ENCODE results near the gene RGPD5. TPM values are rescaled to one million over a fixed set of nuclear protein-coding genes. Genes with fewer than 3 reads are reported as not detected.
"Not testable (repeated sequence)": the region's sequence is repeated elsewhere in the genome, so short reads cannot be mapped to it uniquely, and the experiment has no call there.

The RGPD5 gene
- total and polyA plus RNA-seq, 5 donors from 2014 or later, result 2.5 to 133 (median 3.6) TPM

DNA sequence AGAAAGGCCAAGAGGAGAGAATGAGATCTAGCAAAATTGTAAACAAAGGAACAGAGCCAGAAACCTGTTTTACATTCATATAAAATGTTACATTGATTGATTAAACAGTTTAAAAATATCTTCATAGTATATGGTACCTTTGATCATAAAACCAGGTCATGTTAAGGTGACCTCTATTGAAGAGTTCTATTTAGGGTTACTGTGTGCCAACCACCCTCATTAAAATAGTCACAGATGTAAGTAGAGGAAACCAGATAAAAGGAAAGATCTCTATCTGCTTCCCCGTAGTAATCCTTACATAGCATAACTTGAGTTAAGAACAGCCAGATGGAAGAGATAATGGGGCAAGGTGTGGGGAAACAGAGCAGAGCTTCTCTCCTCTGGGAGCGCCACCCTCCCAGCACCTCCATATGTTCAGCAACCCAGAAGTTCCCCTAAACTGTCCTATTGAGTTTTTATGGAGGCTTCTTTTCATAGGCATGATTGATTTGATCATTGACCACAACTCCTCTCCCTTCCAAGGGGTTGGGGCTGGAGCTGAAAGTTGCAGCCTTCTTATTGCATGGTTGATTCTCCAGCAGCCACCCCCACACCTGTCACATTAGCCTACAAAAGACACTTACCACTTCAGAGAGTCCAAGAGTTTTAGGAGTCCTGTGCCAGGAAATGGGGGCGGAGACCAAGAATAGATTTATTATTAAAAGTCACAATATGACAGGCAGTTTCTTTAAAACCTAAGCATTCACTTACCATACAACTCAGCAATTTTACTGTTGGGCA lies 101.2 kb downstream of the RGPD5 start:
- not testable (repeated sequence) for H3K4me1 Mint-ChIP-seq; H3K27ac Mint-ChIP-seq; H3K27ac ChIP-seq (ENCODE audit: insufficient read depth, low read length, poor library complexity, severe bottlenecking); H3K36me3 ChIP-seq (ENCODE audit: control insufficient read depth, insufficient read depth, low read length); H3K4me3 Mint-ChIP-seq; ATAC-seq (ENCODE audit: low read depth in 2 of 2); H3K36me3 Mint-ChIP-seq; DNase-seq; H3K4me1 ChIP-seq (ENCODE audit: control insufficient read depth, insufficient read depth, low read length, poor library complexity, severe bottlenecking); H3K4me3 ChIP-seq (ENCODE audit: low read depth, low read length); H3K27me3 ChIP-seq (ENCODE audit: control insufficient read depth, insufficient read depth, low read length); H3K9me3 ChIP-seq (ENCODE audit: control insufficient read depth in 2 of 2, low read length in 2 of 2); H3K9me3 Mint-ChIP-seq; H3K27me3 Mint-ChIP-seq

DNA sequence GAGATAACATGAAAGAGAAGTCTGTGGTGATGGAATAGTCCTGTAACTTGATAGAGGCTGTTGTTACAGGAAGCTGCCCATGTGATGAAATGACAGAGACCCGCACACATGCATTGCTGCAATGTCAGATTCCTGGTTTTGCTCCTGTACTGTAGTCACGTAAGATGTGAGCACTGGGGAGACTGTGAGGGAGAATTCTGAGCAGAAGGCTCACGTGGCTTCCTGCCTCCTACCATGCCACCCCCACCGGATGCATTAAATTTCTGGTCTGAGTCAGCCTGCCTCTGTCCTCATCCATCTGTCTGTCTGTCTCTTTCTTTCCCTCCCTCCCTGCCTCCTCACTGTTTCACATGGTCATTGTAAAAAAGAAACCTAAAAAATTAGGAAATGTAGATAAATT lies 102.1 kb downstream of the RGPD5 start:
- H3K36me3 ChIP-seq (ENCODE audit: control insufficient read depth, insufficient read depth, low read length); H3K36me3 Mint-ChIP-seq; H3K9me3 Mint-ChIP-seq; H3K27ac ChIP-seq (ENCODE audit: insufficient read depth, low read length, poor library complexity, severe bottlenecking); H3K27ac Mint-ChIP-seq; H3K4me1 ChIP-seq (ENCODE audit: control insufficient read depth, insufficient read depth, low read length, poor library complexity, severe bottlenecking); H3K27me3 ChIP-seq (ENCODE audit: control insufficient read depth, insufficient read depth, low read length); H3K9me3 ChIP-seq (ENCODE audit: control insufficient read depth in 2 of 2, low read length in 2 of 2); H3K4me3 ChIP-seq (ENCODE audit: low read depth, low read length); DNase-seq; H3K4me1 Mint-ChIP-seq; H3K4me3 Mint-ChIP-seq; H3K27me3 Mint-ChIP-seq: not testable (repeated sequence)
- peak; percentile 94 to 96 for ATAC-seq (ENCODE audit: low read depth in 2 of 2)

DNA sequence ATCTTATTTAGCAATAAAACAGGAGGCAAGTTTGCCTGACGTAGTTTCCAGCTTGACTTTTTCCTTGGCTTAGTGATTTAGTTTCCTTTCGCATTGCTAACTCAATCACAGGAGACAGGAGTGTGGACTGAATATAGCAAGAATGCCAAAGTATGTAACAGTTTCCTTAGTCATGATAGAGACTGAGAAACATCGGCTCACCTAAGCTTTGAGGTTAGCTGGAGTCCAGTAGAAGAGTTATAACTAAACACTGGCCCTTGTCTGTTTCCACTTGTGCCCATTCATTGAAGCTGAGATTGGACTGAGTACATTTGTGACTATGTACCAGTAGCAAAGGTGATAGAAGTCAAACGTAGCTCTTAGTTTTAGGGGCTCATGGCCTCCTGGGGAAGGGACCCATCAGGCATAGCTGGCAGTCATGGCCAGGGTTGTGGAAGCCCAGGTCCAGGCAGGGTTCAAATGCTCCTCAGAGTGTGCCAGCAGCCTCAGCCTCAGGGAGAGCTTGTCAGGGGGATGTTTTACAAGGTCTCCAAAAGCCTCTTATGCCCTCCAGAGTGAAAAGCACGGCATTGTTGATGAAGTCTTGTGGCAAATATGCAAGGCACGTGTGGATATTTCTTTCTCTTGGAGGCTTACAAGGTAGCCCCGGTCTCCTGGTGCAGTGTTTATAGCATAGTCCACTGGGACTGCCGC lies 103.8 kb downstream of the RGPD5 start:
- not testable (repeated sequence) for H3K9me3 Mint-ChIP-seq; H3K4me1 ChIP-seq (ENCODE audit: control insufficient read depth, insufficient read depth, low read length, poor library complexity, severe bottlenecking); H3K36me3 Mint-ChIP-seq; H3K9me3 ChIP-seq (ENCODE audit: control insufficient read depth in 2 of 2, low read length in 2 of 2); H3K27ac Mint-ChIP-seq; H3K27me3 Mint-ChIP-seq; H3K4me1 Mint-ChIP-seq; ATAC-seq (ENCODE audit: low read depth in 2 of 2); DNase-seq; H3K4me3 ChIP-seq (ENCODE audit: low read depth, low read length); H3K27me3 ChIP-seq (ENCODE audit: control insufficient read depth, insufficient read depth, low read length); H3K4me3 Mint-ChIP-seq; H3K36me3 ChIP-seq (ENCODE audit: control insufficient read depth, insufficient read depth, low read length); H3K27ac ChIP-seq (ENCODE audit: insufficient read depth, low read length, poor library complexity, severe bottlenecking)

DNA sequence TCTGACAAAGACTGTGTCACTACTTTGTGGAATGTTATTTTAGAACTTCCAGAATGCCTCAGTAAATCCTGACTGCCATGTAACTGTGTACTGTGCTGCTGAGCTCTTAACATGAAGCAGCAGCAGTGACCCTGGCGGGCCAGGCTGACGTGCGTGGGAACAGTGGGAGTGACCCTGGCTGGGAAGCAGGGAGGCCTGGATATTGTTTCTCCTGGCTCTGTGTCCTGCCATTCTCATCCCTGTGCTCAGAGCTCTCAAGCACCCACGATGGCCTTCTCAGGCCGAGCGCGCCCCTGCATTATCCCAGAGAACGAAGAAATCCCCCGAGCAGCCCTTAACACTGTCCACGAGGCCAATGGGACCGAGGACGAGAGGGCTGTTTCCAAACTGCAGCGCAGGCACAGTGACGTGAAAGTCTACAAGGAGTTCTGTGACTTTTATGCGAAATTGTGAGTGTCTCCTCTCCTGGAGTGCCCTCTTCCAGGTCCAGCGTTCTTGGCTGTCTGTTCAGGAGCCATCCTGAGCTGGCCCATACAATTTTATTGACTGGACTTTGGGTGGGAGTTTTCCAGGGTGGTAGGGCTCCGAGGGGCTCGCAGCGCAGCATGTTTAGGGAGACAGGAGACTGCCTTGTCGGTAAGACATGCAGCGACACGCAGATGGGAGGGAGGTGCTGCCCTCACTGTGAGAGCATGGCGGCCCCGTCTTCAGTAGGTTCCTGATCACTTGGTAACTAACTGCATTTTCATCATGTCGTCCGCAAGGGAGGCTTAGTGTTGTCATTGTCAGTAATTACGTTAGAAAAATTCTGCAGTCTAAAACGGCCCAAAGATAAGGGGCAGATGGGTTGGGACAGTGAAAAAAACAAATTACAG lies 104.6 kb downstream of the RGPD5 start, which contains the start of gene LIMS3:
LIMS3 (plus strand) TSS at position 227 of the 875 bp plus-strand sequence; CDS start at position 268, 41 bp downstream.
- not testable (repeated sequence) for DNase-seq; H3K4me3 ChIP-seq (ENCODE audit: low read depth, low read length); H3K27me3 ChIP-seq (ENCODE audit: control insufficient read depth, insufficient read depth, low read length); H3K4me1 ChIP-seq (ENCODE audit: control insufficient read depth, insufficient read depth, low read length, poor library complexity, severe bottlenecking); H3K27ac Mint-ChIP-seq; H3K4me3 Mint-ChIP-seq; H3K9me3 ChIP-seq (ENCODE audit: control insufficient read depth in 2 of 2, low read length in 2 of 2); H3K27ac ChIP-seq (ENCODE audit: insufficient read depth, low read length, poor library complexity, severe bottlenecking); H3K36me3 ChIP-seq (ENCODE audit: control insufficient read depth, insufficient read depth, low read length); H3K27me3 Mint-ChIP-seq; ATAC-seq (ENCODE audit: low read depth in 2 of 2); H3K4me1 Mint-ChIP-seq; H3K9me3 Mint-ChIP-seq; H3K36me3 Mint-ChIP-seq

DNA sequence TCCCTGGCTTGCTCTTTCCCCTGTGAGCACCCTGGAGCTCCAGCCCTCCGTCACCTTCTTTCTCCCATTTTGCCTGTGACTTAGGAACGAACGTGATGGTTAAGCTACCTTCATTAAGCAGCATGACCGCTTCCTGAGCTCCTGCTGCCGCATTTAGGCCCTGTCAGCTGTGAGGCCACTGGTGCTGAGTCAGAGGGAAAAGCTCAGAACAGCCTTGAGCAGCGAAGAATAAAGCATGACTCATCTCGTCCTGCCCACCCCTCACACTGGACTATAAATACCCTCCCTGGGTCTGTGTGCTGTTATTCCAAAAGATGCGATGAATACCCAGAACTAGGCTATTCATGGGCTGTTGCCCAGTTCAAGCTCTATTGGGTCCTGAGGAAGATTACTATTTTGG lies 111.7 kb downstream of the RGPD5 start:
- not testable (repeated sequence) for ATAC-seq (ENCODE audit: low read depth in 2 of 2); H3K9me3 Mint-ChIP-seq; H3K9me3 ChIP-seq (ENCODE audit: control insufficient read depth in 2 of 2, low read length in 2 of 2); H3K4me3 ChIP-seq (ENCODE audit: low read depth, low read length); H3K36me3 Mint-ChIP-seq; DNase-seq; H3K27me3 Mint-ChIP-seq; H3K4me1 ChIP-seq (ENCODE audit: control insufficient read depth, insufficient read depth, low read length, poor library complexity, severe bottlenecking); H3K27me3 ChIP-seq (ENCODE audit: control insufficient read depth, insufficient read depth, low read length); H3K4me3 Mint-ChIP-seq; H3K27ac ChIP-seq (ENCODE audit: insufficient read depth, low read length, poor library complexity, severe bottlenecking); H3K36me3 ChIP-seq (ENCODE audit: control insufficient read depth, insufficient read depth, low read length); H3K27ac Mint-ChIP-seq; H3K4me1 Mint-ChIP-seq

Other genes starting within 250 kb of the RGPD5 start
- 5.6 TPM for gene SEPTIN10, start 180.3 kb upstream of the RGPD5 start, total RNA-seq
- 1 to 10 TPM; 1.1 to 5.4 (median 4.2) TPM for gene SEPTIN10, start 180.3 kb upstream of the RGPD5 start, polyA plus RNA-seq
- gene SOWAHC, start 179.9 kb upstream of the RGPD5 start, total RNA-seq, result 4.8 TPM
- gene SOWAHC, start 179.9 kb upstream of the RGPD5 start, polyA plus RNA-seq, result 1 to 10 TPM in 3 of 4 donors, under 1 TPM in 1; 0.86 to 2.7 (median 1.3) TPM
- gene LIMS3, start 104.4 kb downstream of the RGPD5 start, total RNA-seq, result not detected
- 10 to 100 TPM in 1 of 4 donors, 1 to 10 TPM in 3; 2.9 to 11.7 (median 4.3) TPM for gene LIMS3, start 104.4 kb downstream of the RGPD5 start, polyA plus RNA-seq

All from CD4-positive, CD25-positive, alpha-beta regulatory T cell (primary cell).